ENCODE measurements around the gene RAET1L. TPM values are rescaled to one million over a fixed set of nuclear protein-coding genes. Genes with fewer than 3 reads are reported as not detected.
A peak's percentile ranks its signal among the peaks of the same experiment; 100 is the strongest.
"Not testable (repeated sequence)": the region's sequence is repeated elsewhere in the genome, so short reads cannot be mapped to it uniquely, and the experiment has no call there.

Gene RAET1L, protein sequence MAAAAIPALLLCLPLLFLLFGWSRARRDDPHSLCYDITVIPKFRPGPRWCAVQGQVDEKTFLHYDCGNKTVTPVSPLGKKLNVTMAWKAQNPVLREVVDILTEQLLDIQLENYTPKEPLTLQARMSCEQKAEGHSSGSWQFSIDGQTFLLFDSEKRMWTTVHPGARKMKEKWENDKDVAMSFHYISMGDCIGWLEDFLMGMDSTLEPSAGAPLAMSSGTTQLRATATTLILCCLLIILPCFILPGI
- total RNA-seq (under 1 TPM in 1 of 2 donors, not detected in 1; 0.43 TPM), polyA plus RNA-seq (ENCODE audit: insufficient read depth, low read depth, low replicate concordance) (not detected)
- long read RNA-seq, donor 1: 0 reads
- long read RNA-seq, donor 2: 0 reads

DNA sequence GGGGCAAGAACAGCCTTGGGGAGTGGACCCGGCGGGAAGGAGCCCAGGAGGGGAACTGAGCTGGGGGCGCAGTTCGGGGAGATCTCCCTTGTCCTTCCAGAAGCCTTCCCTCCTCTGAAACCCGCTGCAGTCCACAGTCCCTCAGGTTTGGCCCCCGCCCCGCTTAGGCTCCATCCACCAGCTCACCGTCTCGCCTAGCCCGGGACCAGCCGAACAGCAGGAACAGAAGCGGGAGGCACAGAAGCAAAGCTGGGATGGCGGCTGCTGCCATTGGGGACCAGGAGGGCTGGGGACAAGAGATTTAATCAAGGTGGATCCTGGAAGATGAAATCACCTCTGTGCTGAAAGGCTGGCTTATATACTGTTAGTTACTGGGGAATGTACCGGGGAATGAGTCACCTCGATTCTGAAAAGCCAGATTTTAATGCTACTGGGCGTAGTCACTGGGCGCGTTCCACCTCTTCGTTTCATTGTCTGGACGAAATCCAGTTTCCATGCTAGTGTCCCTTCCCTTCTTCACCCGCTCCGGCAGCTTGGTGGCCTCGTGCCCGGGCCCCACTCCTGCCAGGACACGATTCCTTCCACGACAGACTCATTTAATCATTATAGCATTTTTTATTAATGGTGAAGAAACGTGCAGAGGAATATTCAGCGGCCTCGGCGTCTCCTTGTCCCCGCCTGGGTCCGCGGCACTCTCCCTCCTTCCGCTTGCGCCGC lies at the start of gene RAET1L:
TSS of gene RAET1L (minus strand) at position 332 of the 717 bp plus-strand sequence. CDS start at position 271, 61 bp downstream.
- Histone ChIP-seq H3K36me3 (ENCODE audit: low read depth, missing control alignments) (no peaks in the 10 kb centered on the region), H3K9me3 (no peaks in the 10 kb centered on the region), H3K4me3 (peak within 1 kb of the TSS in 1 of 2 donors; percentile 2), H3K27me3 (no peaks in the 10 kb centered on the region), H3K4me1 (peaks cover 9% of the 10 kb centered on the region), H3K27ac (no peak within 1 kb of the TSS)
- DNase-seq: no peak
- TF ChIP-seq POLR2A (IDR thresholded peaks at IDR 0.05): no peak
- TF ChIP-seq, protein P1, sequence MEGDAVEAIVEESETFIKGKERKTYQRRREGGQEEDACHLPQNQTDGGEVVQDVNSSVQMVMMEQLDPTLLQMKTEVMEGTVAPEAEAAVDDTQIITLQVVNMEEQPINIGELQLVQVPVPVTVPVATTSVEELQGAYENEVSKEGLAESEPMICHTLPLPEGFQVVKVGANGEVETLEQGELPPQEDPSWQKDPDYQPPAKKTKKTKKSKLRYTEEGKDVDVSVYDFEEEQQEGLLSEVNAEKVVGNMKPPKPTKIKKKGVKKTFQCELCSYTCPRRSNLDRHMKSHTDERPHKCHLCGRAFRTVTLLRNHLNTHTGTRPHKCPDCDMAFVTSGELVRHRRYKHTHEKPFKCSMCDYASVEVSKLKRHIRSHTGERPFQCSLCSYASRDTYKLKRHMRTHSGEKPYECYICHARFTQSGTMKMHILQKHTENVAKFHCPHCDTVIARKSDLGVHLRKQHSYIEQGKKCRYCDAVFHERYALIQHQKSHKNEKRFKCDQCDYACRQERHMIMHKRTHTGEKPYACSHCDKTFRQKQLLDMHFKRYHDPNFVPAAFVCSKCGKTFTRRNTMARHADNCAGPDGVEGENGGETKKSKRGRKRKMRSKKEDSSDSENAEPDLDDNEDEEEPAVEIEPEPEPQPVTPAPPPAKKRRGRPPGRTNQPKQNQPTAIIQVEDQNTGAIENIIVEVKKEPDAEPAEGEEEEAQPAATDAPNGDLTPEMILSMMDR (IDR thresholded peaks at IDR 0.05): no peak
- intact Hi-C loops (cut with DNase I; ENCODE audit: low total_unique reads): no loop called here
- 2 to 10% methylated on average over 36 of the region's 36 CpGs for WGBS, 2 donors

DNA sequence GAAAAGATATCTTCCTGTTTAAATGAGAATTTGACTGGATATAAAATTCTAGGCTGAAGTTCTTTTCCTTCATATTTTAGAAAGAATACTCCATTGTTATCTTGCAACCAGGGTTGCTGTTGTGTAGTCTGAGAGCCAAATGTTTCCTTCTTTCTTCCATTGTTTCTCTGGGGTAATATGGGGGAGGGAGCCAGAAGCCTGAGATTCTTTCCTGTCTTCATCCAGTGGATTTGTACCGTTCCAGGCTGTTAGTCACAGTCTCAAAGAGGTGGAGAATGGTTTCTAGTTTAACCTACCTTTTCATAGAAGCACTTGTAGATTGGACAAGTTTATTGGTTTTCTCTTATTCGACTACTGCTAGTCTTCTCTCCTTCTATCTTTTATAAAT lies 49.7 kb upstream of the RAET1L start:
- WGBS, 2 donors: 67 to 77% methylated on average over 2 of the region's 2 CpGs
- H3K9me3 ChIP-seq: no peaks in the 10 kb centered on the region
- H3K4me1 ChIP-seq: peaks cover 9% of the 10 kb centered on the region
- no peaks in the 10 kb centered on the region for H3K27me3 ChIP-seq
- no peak for TF ChIP-seq POLR2A (IDR thresholded peaks at IDR 0.05)
- TF ChIP-seq, protein P1 (IDR thresholded peaks at IDR 0.05): no peak
- no peak overlapping the region for H3K4me3 ChIP-seq
- H3K36me3 ChIP-seq (ENCODE audit: low read depth, missing control alignments): no peaks in the 10 kb centered on the region
- DNase-seq: no peak
- intact Hi-C loops (cut with DNase I; ENCODE audit: low total_unique reads): no loop called here
- no peak overlapping the region for H3K27ac ChIP-seq

DNA sequence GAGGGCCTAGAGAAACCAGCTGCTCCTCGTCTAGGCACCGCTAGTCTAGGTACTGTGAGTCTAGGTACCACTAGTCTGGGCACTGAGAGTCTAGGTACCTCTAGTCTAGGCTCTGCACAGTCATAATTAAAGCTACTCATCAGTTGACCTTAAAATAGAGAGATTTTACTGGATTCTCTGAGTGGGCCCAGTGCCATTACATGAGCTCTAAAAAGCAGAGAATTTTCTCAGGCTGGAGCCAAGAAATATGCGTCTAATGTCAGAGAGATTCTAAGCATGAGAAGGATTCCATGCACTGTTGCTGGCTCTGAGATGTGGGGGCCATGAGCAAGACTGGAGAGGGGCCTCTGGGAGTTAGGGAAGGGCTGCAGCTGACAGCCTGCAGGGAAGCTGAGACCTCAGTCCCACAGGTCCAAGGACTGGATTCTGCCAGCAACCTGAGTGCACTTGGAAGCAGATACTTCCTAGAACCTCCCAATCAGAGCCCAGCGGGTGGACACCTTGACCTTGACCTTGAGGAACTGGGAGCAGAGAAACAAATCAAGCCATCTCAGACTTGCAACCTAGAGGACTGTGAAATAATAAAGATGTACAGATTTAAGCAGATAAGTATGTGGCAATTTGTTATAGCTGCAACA lies 49.2 kb upstream of the RAET1L start:
- intact Hi-C loops (cut with DNase I; ENCODE audit: low total_unique reads); DNase-seq; H3K4me3 ChIP-seq; H3K9me3 ChIP-seq; H3K4me1 ChIP-seq; H3K36me3 ChIP-seq (ENCODE audit: low read depth, missing control alignments); H3K27me3 ChIP-seq: not testable (repeated sequence)
- H3K27ac ChIP-seq: peak overlapping the region in 1 of 2 donors; percentile 6
- WGBS, 2 donors: 69 to 94% methylated on average over 2 to 4 of the region's 4 CpGs

DNA sequence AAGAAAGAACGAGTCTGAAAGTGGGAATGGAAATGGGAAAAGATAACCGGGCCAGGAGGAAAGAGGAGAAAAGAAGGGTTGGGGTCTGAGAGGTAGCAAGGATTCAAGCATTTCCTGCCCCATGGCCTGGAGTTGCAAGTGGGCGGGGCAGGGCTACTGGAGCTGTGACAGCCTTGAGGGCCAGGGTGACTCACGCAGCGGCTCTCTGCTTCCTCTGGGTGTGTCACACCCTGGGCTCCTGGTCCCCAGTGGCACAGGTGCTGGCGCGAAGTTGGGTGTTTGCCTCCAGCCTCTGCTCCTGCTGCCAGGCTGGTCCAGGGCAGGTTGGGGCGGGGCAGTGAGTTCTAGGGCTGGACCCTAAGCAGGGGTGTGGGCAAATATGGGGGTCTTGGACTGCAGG lies 46.9 kb upstream of the RAET1L start:
- Histone ChIP-seq H3K36me3 (ENCODE audit: low read depth, missing control alignments) (no peaks in the 10 kb centered on the region), H3K27ac (peak overlapping the region; percentile 19 to 53), H3K4me1 (peaks cover 9% of the 10 kb centered on the region), H3K27me3 (no peaks in the 10 kb centered on the region), H3K4me3 (no peak overlapping the region), H3K9me3 (no peaks in the 10 kb centered on the region)
- DNase-seq: no peak
- intact Hi-C loops (cut with DNase I; ENCODE audit: low total_unique reads): no loop called here
- TF ChIP-seq POLR2A (IDR thresholded peaks at IDR 0.05): no peak
- TF ChIP-seq, protein P1 (IDR thresholded peaks at IDR 0.05): no peak
- WGBS, 2 donors: 68 to 80% methylated on average over 6 to 8 of the region's 8 CpGs

DNA sequence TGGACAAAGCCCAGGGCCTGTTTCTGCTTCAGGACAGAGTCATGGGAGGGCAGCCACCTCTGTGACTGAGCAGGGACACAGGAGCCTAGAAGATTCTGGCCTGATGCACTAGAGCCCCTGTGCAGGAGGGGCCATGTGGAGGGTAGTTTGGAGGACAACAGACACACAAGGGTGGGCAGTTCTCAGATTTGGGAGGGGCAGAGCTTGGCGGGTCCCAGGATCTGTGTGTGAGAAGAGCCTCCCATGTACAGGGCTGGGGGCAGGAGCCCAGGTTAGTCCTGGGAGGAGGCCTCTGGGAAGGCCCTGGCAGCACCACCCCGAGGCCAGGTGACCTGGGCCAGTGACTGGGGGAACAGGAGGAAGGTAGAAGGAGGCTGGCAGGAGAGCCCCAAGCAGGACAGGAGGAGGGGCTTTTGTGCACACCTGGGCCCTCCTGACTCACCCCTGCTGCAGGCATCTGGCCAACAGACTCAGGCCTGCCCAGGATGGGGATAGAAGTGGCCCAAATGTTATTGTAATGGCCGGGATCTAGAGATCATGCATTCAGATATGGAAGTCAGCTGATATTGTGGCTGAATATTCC lies 45.0 kb upstream of the RAET1L start:
- WGBS, 2 donors: 72 to 82% methylated on average over 3 of the region's 3 CpGs
- Histone ChIP-seq H3K4me3 (no peak overlapping the region), H3K27me3 (no peaks in the 10 kb centered on the region), H3K36me3 (ENCODE audit: low read depth, missing control alignments) (no peaks in the 10 kb centered on the region), H3K9me3 (no peaks in the 10 kb centered on the region), H3K27ac (no peak overlapping the region), H3K4me1 (peaks cover 8% of the 10 kb centered on the region)
- intact Hi-C loops (cut with DNase I; ENCODE audit: low total_unique reads): no loop called here
- no peak for DNase-seq
- TF ChIP-seq, protein P1 (IDR thresholded peaks at IDR 0.05): no peak
- TF ChIP-seq POLR2A (IDR thresholded peaks at IDR 0.05): no peak

Data from testis (tissue), 5 donors.